IMR-90 (cell line): ENCODE data around the gene FKBP7.

Source experiments
- MXI1 ChIP-seq: IDR thresholded peaks from 2 replicates; pipeline ENCODE4 v1.6.1; 2012; ENCODE audit warnings: low read depth, mild to moderate bottlenecking, low read length, moderate library complexity, borderline replicate concordance
- POLR2A ChIP-seq: IDR thresholded peaks from 2 replicates; pipeline ENCODE4 v1.6.1; 2012; ENCODE audit warnings: mild to moderate bottlenecking, low read depth, low read length
- RAD21 ChIP-seq: IDR thresholded peaks from 2 replicates; pipeline ENCODE4 v1.6.1; 2012; ENCODE audit warnings: low read length, improper control_type of control experiment
- TF ChIP-seq, protein P1 (sequence below): fragments of 150-350 bp; IDR thresholded peaks from 2 replicates; pipeline ENCODE4 v1.6.1; 2017; ENCODE audit warnings: mild to moderate bottlenecking, antibody characterized with exemption, low read length, low read depth
- TF ChIP-seq, protein P2 (sequence below): conservative IDR thresholded peaks from 2 replicates; pipeline ENCODE4 v1.5.1; 2012; ENCODE audit warnings: mild to moderate bottlenecking, low read depth, low read length, improper control_type of control experiment

DNA sequence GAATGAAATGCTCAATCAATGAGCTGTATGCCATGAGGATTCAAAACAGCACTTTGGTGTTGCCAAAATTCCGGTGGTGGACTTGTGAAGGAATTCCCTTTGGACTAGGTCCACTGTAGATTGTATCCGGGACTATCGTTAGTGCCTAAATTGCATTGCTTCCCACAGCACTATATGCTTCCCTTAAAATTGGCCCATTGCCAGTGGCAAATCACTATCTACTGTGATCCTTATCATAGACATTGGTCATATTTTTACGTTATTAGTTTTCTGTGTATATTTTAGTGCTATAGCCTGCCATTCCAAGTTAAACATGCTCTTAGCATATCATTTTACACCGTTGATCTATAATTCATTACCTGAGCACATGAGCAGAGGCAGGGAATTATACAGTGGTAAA is 25.5 kb downstream of the FKBP7 start:
- no peak for TF ChIP-seq MXI1
- TF ChIP-seq, protein P1, sequence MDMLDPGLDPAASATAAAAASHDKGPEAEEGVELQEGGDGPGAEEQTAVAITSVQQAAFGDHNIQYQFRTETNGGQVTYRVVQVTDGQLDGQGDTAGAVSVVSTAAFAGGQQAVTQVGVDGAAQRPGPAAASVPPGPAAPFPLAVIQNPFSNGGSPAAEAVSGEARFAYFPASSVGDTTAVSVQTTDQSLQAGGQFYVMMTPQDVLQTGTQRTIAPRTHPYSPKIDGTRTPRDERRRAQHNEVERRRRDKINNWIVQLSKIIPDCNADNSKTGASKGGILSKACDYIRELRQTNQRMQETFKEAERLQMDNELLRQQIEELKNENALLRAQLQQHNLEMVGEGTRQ: no peak
- TF ChIP-seq POLR2A: no peak
- TF ChIP-seq, protein P2, sequence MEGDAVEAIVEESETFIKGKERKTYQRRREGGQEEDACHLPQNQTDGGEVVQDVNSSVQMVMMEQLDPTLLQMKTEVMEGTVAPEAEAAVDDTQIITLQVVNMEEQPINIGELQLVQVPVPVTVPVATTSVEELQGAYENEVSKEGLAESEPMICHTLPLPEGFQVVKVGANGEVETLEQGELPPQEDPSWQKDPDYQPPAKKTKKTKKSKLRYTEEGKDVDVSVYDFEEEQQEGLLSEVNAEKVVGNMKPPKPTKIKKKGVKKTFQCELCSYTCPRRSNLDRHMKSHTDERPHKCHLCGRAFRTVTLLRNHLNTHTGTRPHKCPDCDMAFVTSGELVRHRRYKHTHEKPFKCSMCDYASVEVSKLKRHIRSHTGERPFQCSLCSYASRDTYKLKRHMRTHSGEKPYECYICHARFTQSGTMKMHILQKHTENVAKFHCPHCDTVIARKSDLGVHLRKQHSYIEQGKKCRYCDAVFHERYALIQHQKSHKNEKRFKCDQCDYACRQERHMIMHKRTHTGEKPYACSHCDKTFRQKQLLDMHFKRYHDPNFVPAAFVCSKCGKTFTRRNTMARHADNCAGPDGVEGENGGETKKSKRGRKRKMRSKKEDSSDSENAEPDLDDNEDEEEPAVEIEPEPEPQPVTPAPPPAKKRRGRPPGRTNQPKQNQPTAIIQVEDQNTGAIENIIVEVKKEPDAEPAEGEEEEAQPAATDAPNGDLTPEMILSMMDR: no peak
- TF ChIP-seq RAD21: no peak
